UCSD-AML1 (cell line): ENCODE results near the gene CALHM4.

Experiments used
- DNase-seq: peaks from one replicate; lab custom pipeline; 2025; ENCODE audit not compliant: unreplicated experiment; lab: John Stamatoyannopoulos, UW

CALHM4 gene, protein sequence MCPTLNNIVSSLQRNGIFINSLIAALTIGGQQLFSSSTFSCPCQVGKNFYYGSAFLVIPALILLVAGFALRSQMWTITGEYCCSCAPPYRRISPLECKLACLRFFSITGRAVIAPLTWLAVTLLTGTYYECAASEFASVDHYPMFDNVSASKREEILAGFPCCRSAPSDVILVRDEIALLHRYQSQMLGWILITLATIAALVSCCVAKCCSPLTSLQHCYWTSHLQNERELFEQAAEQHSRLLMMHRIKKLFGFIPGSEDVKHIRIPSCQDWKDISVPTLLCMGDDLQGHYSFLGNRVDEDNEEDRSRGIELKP

GRCh38 chr6:116553451-116553850 lies at the start of gene CALHM4:
Gene CALHM4, plus strand, starts transcription at chr6:116553751. Its CDS starts 43 bp downstream, at chr6:116553794.
- no peak for DNase-seq

DNA sequence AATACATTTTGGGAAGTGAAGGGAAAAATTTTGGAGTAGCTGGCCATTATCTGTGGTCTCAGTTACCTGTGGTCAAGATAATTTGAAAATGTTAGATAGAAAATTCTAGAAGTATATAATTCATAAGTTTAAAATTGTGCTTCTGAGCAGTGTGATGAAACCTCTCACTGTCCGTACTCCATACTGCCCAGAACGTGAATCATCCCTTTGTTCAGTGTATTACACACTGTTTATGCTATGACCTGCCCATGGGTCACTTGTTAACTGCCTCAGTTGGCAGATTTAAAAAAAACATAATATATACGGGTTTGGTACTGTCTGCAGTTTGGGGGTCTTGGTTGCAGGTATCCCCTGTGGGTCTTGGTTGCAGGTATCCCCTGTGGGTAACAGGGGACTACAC lies 46.2 kb upstream of the CALHM4 start:
- no peak for DNase-seq

DNA sequence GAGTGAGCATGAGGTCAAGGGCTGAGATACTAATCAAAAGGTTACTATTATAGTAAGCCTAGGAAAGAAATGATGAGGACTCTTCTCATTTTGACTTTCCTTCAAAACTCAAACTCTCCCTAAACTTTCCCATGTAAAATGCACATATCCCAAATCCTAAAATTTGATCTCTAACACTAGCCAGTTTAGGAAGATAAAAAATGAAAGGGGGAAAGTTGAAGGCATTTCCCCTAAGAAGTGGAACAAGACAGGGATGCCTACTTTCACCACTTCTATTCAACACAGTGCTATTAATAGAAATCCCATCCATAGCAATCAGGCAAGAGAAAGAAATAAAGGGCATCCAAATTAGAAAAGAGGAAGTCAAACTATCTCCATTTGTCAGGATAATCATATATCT lies 45.0 kb upstream of the CALHM4 start:
- DNase-seq, result no peak

DNA sequence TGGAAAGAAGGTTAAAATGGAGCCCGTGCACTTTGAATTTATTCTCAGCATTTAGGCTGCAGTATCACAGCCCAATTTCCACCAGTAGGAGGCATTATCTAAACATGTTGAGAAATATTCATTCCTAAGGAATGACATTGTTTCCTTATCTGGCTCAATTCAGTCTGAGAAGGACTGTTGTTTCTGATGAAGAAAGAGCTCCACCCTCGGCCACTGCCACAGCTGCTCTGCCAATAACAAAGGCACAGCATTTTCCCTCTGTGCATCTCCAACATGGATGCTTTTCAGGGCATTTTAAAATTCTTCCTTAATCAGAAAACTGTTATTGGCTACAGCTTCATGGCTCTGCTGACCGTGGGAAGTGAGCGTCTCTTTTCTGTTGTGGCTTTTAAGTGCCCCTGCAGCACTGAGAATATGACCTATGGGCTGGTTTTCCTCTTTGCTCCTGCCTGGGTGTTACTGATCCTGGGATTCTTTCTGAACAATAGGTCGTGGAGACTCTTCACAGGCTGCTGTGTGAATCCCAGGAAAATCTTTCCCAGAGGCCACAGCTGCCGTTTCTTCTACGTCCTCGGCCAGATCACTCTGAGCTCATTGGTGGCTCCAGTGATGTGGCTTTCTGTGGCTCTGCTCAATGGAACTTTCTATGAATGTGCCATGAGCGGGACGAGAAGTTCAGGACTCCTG lies 42.0 kb upstream of the CALHM4 start, which contains the start of gene CALHM5:
Gene CALHM5, plus strand, starts transcription at position 216 of the 687 bp plus-strand sequence. Its CDS starts 58 bp downstream, at position 274.
- DNase-seq, result peak; percentile 8

- no peak for DNase-seq
These were observed 41.4 kb upstream of the CALHM4 start for GRCh38 chr6:116512111-116512559.

DNA sequence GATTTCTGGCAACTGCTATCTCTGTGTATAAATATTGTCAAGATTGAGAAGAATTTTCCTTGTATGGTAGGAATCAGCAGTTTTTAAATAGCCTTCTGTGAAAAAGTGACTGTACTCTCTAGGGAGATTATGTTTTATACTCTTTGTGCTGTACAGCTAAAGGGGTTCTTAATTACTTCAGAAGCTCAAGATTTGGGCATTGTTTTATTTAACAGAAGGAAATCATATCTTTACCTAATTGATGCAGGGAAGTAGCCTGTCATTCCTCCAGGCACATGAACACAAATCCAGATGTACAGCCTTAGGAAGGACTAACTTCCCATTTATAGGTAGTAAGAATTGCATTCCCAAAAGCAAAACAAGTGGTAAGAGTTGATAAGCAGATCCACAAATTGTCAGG lies 40.8 kb upstream of the CALHM4 start:
- no peak for DNase-seq

- no peak for DNase-seq
These were observed 40.2 kb upstream of the CALHM4 start for GRCh38 chr6:116513224-116513875.

GRCh38 chr6:116514111-116514510 lies 39.4 kb upstream of the CALHM4 start:
- no peak for DNase-seq

DNA sequence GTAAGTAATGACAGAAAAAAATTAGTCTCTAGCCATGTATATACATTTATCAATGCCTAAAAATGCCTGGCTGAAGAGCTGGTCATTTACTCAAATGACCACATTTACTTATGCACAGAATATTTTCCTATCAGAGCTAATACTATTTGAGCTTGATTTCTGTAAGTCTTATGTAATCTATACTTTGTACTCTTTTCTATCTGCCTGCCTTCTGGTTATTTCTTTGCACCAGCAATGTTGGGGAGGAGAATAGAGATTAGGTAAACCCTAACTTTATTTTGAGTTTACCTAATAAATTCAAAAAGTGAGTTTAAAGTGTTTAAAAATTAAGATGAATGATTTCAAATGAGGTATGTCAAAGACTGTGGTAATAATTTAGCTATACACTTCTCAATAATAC lies 38.4 kb upstream of the CALHM4 start:
- no peak for DNase-seq

- DNase-seq, result no peak
These were observed 34.8 kb upstream of the CALHM4 start for GRCh38 chr6:116518621-116519368.

DNA sequence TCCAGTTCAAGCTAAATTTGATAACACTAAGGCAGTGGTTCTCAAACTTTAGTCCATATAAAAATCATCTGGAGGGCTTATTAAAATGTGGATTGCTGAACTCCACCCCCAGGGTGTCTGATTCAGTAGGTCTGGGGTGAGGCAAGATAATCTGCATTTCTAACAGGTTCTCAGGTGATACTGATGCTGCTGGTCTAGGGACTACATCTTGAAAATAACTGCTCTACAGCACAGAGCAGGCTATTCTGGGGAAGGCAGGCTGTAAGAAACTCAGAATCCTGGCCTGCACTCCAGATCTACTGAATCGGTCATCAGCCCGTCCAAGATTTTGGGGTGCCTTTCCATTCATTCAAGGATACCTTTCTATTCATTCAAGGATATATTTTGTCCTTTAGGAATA lies 30.7 kb upstream of the CALHM4 start:
- DNase-seq, result no peak

DNA sequence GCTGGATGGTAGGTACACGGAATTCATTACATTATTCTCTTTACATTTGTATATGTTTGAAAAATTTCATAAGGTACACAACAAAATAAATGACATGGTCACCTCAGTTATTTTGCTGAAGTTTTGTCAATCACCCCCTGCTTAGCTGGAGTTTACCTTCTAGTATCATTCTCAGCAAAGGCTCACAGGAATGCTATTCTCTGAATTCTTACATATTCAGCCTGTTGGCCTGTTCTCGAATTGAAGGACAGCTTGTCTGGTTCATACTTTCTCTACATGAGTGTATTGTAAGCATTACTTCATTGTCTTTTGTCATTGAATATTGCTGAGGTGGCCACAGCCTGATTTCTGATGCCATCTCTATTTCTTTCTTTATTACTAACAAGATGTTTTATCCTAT lies 29.3 kb upstream of the CALHM4 start:
- DNase-seq, result no peak

GRCh38 chr6:116528133-116528532 lies 25.4 kb upstream of the CALHM4 start:
- DNase-seq, result no peak

DNA sequence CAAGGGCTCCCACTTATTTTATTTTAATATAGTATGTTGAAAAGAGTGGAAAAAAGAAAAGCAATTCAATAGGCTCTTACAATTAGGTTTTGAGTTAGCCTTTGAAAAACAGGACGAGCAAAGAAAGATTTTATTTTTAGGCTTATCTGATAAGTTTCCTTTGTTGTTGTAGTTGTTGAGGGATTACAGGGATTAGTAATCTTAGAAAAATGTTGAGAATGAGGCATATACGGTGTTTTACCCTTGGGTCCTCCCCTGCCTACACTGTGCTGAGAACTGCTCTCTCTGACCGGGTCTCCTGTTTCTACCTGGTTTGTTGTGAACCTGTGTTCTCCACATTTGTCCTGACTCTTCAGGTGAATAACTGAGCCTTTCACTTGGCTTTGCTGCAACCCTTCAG lies 24.8 kb upstream of the CALHM4 start:
- DNase-seq, result no peak

- peak; percentile 10 for DNase-seq
These were observed 23.9 kb upstream of the CALHM4 start for GRCh38 chr6:116529466-116530290.

GRCh38 chr6:116530436-116530835 lies 23.1 kb upstream of the CALHM4 start:
- DNase-seq, result no peak

GRCh38 chr6:116531675-116532570 lies 21.6 kb upstream of the CALHM4 start:
- DNase-seq, result peak; percentile 17

GRCh38 chr6:116533233-116533957 lies 20.2 kb upstream of the CALHM4 start:
- no peak for DNase-seq

DNA sequence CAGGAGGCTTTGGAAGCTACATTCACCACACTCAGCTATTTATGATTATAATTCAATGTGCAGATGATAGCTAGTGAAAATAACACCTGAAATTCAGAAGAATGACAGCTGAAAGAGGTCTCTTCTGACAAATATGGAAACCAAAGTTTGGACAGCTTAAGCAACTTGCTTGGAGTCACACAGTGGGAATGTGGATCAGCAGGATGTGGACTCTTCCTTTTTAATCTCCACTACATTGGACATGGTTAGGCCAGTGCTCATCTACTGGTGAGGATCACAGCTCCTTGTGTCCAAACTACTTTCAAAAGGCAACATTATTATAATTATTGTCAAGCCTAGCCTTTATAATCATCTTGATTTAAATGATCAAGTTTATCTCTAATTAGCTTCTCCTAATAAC lies 18.4 kb upstream of the CALHM4 start:
- no peak for DNase-seq
